Vagina (tissue), 2 donors: Measurements from ENCODE around the gene UPK2. TPM values are rescaled to one million over a fixed set of nuclear protein-coding genes. Genes with fewer than 3 reads are reported as not detected.
A peak's percentile ranks its signal among the peaks of the same experiment; 100 is the strongest.

Experiments
- DNase-seq, 2 donors: peaks; one replicate each; pipeline ENCODE4 v3.0.0-alpha.2; 2017; ENCODE audit errors: extremely low spot score in 2 of 2
- H3K27ac ChIP-seq: fragments of 200-600 bp; sonication (generic); one replicate; pipeline ENCODE4 v1.5.1; 2019
- H3K27me3 ChIP-seq: fragments of 200-600 bp; sonication (generic); one replicate; pipeline ENCODE4 v1.5.1; 2019
- H3K36me3 ChIP-seq, 2 donors: fragments of 200-600 bp; sonication (generic); one replicate each; pipeline ENCODE4 v1.5.1; 2017 to 2019
- H3K4me1 ChIP-seq: fragments of 200-600 bp; sonication (generic); one replicate; pipeline ENCODE4 v1.5.1; 2019
- H3K4me3 ChIP-seq, 2 donors: fragments of 200-600 bp; sonication (generic); 1 replicate in 1 of 2; 2 replicates in 1 of 2; pipeline ENCODE4 v1.5.1; 2016 to 2019
- H3K9me3 ChIP-seq: fragments of 200-600 bp; sonication (generic); one replicate; pipeline ENCODE4 v1.5.1; 2019
- POLR2A ChIP-seq, 2 donors: fragments of 450-650 bp; IDR thresholded peaks; one replicate each; pipeline ENCODE4 v1.6.1; 2017; ENCODE audit warnings: antibody characterized with exemption in 2 of 2, mild to moderate bottlenecking in 2 of 2, moderate library complexity in 2 of 2
- POLR2AphosphoS5 ChIP-seq, 2 donors: sonication (generic); formaldehyde crosslinking; IDR thresholded peaks; one replicate each; pipeline ENCODE4 v1.9.0; 2017; ENCODE audit warnings: antibody characterized with exemption in 2 of 2, mild to moderate bottlenecking in 2 of 2, low read depth in 1 of 2; ENCODE audit not compliant: insufficient read depth in 1 of 2
- intact Hi-C: fragments of 100-400 bp; cut with DNase I; formaldehyde crosslinking; loops from one replicate; pipeline ENCODE4 v1.15.1; 2023
- total RNA-seq: library from RNA; depleted of rRNA; stranded (reverse); fragments of >200 nt; gene quantifications from one replicate; pipeline ENCODE4 v1.2.3, GENCODE V29; 2016
- TF ChIP-seq, protein P1 (sequence below), 3 experiments: fragments of 450-650 bp in 2 of 3; fragments of 200-600 bp in 1 of 3; sonication (generic) in 1 of 3; IDR thresholded peaks; one replicate each; pipeline ENCODE4 v1.5.1; 2017 to 2019; ENCODE audit warnings: antibody characterized with exemption in 3 of 3, mild to moderate bottlenecking in 2 of 3, moderate library complexity in 2 of 3

The UPK2 gene
- total RNA-seq, 1 donor from 2014 or later, result not detected

DNA sequence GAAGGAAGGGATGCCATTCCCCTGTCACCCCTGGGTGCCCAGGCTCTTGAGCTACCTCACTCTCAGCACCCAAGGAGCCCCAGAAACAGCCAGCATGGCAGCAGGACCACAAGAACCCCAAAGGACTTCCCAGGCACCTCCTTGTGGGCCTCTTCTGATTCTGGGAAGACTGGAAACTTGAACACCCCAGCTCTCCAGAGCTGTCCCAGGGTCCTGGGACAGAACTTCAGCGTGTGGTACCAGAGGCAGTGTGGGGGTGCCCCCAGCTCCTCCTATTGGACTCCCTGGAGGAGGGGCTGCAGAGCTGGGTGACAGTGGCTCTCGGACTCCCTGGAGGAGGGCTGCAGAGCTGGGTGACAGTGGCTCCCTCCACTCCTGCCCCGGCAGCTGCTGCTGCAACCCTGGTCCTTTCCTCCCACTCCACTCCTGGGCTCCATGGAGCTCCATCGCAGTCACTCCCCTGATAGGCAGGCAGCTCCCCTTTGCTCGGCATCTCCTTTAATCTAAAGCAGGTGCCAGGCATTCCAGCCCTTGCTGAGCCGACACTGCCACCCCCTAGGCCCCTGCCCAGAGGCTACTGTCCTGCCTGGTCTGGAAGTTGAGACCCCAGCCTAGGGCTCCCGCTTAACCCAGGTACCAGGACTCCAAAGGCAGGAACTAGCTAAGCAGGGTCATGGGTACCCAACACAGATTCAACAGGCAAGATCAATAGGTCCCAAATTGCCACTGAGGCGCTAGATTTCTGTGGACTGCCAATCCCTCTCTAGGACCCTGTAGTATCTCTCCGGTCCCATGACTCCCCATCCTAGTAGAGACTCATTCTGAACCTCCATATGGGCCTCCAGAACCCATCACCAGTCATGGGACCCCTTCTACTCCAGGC is 33.1 kb upstream of the UPK2 start:
- H3K27me3 ChIP-seq, result no peaks in the 10 kb centered on the region
- no peaks in the 10 kb centered on the region for H3K36me3 ChIP-seq
- peaks cover 79% of the 10 kb centered on the region for H3K4me1 ChIP-seq
- no peaks in the 10 kb centered on the region for H3K9me3 ChIP-seq
- intact Hi-C loops, result no loop called here
- peak overlapping the region; percentile 96 for H3K27ac ChIP-seq
- TF ChIP-seq, protein P1, sequence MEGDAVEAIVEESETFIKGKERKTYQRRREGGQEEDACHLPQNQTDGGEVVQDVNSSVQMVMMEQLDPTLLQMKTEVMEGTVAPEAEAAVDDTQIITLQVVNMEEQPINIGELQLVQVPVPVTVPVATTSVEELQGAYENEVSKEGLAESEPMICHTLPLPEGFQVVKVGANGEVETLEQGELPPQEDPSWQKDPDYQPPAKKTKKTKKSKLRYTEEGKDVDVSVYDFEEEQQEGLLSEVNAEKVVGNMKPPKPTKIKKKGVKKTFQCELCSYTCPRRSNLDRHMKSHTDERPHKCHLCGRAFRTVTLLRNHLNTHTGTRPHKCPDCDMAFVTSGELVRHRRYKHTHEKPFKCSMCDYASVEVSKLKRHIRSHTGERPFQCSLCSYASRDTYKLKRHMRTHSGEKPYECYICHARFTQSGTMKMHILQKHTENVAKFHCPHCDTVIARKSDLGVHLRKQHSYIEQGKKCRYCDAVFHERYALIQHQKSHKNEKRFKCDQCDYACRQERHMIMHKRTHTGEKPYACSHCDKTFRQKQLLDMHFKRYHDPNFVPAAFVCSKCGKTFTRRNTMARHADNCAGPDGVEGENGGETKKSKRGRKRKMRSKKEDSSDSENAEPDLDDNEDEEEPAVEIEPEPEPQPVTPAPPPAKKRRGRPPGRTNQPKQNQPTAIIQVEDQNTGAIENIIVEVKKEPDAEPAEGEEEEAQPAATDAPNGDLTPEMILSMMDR (IDR thresholded peaks at IDR 0.05), result no peak
- TF ChIP-seq POLR2AphosphoS5 (IDR thresholded peaks at IDR 0.05; ENCODE audit: insufficient read depth in 1 of 2, low read depth in 1 of 2) (no peak), POLR2A (IDR thresholded peaks at IDR 0.05) (no peak)
- H3K4me3 ChIP-seq, result peak overlapping the region; percentile 87 to 100
- peak in 1 of 2 donors; percentile 89 for DNase-seq

DNA sequence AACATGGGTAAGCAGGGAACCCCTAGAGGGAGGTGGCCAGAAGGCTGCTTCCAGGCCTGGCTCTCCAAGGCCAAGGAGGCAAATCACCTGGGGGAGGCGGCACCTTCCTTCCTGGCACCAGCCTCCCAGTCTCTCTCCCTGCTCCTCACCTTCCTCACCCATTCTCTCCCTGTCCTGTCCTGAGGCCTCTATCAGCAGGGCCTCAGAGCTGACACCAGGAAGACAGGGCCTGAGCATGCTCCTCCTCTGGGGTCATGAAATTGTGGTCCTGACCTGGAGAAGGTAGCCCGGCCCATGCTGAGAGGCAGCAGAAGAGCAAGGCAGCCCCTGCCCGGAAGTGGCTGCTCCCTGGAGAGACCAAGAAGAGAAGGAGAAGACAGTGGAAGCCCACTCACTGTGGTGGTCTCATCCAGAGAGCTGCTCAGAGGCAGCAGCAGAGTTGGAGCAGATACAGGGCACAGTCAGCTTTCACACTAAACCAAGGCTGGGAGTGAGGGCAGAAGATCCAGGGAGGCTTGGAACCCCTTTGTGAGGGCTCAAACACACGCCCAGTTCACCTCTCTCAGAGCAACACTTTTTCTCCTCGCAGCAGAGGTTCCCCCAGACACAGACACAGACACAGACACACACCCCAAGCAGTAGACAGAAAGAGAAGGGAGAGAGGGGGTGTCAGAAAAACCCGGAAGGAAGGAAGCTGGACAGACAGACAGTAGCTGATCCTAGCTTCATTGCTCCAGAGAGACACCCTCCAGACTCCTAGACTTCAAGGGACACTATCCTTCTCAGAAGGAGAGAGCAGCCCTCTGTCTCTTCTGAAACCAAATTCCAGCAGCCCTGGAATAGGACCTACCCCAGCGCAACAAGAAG is 32.1 kb upstream of the UPK2 start:
- Histone ChIP-seq H3K27me3 (no peaks in the 10 kb centered on the region), H3K9me3 (no peaks in the 10 kb centered on the region), H3K4me1 (peaks cover 69% of the 10 kb centered on the region), H3K36me3 (no peaks in the 10 kb centered on the region), H3K4me3 (peak overlapping the region; percentile 87 to 100), H3K27ac (peak overlapping the region; percentile 96)
- intact Hi-C loops, result no loop called here
- peak in 1 of 2 donors; percentile 87 for DNase-seq
- TF ChIP-seq, protein P1 (IDR thresholded peaks at IDR 0.05), result no peak
- TF ChIP-seq POLR2AphosphoS5 (IDR thresholded peaks at IDR 0.05; ENCODE audit: insufficient read depth in 1 of 2, low read depth in 1 of 2) (peak in 1 of 2 donors; percentile 10), POLR2A (IDR thresholded peaks at IDR 0.05) (no peak)

DNA sequence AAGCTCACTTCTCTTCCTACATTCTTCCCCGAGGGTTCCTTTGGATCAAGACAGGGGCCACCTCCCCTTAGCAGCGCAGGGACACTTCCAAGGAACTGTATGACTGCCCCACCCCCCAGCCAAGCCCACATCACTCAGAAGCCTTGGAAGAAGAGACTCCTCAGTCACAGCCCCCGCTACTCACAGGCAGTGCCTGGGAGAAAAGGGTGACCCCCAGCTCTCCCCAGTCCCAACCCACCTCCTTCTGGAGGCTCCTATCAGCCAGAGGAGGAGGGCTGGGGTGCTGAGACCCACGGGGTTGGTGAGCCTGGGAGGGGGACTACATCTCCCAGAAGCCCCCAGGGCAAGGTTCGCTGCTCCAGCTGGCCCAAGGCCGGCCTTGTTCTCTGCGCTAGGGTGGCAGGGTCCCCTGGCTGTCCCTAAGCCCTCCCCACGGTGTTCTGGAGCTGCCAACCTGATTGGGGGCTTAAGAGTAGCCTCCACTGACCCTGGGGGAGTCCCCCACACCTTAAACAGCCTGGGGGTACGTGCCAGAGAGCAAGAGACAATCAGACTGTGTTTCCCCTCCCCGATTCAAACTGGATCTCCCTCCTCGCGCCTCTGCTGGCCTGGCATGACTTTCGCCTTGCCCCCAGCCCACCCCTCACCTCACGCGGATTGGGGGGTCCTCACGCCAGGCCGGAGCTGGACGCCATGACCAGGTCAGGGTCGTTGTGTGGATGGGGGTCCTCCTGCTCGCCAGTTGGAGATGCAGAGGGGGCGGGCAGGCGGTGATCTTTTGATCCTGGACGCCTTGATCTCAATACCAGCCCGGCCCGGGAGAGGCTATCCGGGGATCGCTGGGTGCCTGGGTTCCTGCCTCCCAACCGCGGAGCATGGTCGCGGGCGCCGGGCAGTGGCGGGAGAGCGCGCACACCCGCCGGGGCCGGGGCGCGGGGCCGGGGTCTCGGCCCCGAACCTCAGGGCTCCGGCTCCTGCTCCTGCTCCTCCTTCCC is 31.2 kb upstream of the UPK2 start:
- TF ChIP-seq POLR2A (IDR thresholded peaks at IDR 0.05) (no peak), POLR2AphosphoS5 (IDR thresholded peaks at IDR 0.05; ENCODE audit: insufficient read depth in 1 of 2, low read depth in 1 of 2) (peak; percentile 19 to 74)
- DNase-seq, result peak in 1 of 2 donors; percentile 90
- peak overlapping the region; percentile 87 to 100 for H3K4me3 ChIP-seq
- no peaks in the 10 kb centered on the region for H3K9me3 ChIP-seq
- H3K36me3 ChIP-seq, result no peaks in the 10 kb centered on the region
- H3K27me3 ChIP-seq, result no peaks in the 10 kb centered on the region
- intact Hi-C loops, result no loop called here
- peaks cover 60% of the 10 kb centered on the region for H3K4me1 ChIP-seq
- peak overlapping the region; percentile 96 for H3K27ac ChIP-seq

DNA sequence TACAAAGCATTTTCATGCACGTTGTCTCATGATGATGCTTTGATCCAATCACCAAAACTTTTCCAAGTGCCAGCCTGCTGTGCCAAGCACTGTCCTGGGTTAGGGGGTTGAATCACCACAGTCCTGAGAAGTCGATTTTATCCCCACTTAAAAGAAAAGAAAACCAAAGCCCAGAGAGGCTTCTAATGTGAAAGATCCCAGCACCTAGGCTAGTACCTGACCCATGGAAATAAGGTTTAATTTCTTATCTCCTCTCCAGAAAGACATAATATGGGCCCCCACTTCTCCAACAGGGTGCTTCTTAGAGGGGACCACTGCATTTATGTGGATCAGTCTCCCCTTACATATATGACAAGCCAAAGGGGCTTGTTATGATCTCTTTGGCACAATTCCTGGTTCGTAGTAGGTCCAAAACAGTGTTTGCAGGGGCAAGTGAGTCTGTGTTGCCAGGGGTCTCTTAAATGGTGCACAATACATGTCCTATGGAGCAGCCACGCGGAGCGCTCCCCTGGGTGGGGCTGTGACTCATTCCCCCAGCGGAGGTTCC is 28.5 kb upstream of the UPK2 start:
- peaks cover 39% of the 10 kb centered on the region for H3K4me1 ChIP-seq
- H3K27me3 ChIP-seq, result no peaks in the 10 kb centered on the region
- no peak for DNase-seq
- TF ChIP-seq POLR2A (IDR thresholded peaks at IDR 0.05), result peak in 1 of 2 donors; percentile 5
- TF ChIP-seq POLR2AphosphoS5 (IDR thresholded peaks at IDR 0.05; ENCODE audit: insufficient read depth in 1 of 2, low read depth in 1 of 2), result no peak
- H3K4me3 ChIP-seq, result peak overlapping the region; percentile 64 to 89
- H3K36me3 ChIP-seq, result no peaks in the 10 kb centered on the region
- H3K27ac ChIP-seq, result peak overlapping the region; percentile 96
- no peaks in the 10 kb centered on the region for H3K9me3 ChIP-seq
- intact Hi-C loops, result loop anchor here (2.0 kb wide), 2 partner anchors 19 to 143 kb away; no protein-coding TSS in a partner anchor
